ENCODE results near the gene HRH1.
A peak's percentile ranks its signal among the peaks of the same experiment; 100 is the strongest.

Gene HRH1

DNA sequence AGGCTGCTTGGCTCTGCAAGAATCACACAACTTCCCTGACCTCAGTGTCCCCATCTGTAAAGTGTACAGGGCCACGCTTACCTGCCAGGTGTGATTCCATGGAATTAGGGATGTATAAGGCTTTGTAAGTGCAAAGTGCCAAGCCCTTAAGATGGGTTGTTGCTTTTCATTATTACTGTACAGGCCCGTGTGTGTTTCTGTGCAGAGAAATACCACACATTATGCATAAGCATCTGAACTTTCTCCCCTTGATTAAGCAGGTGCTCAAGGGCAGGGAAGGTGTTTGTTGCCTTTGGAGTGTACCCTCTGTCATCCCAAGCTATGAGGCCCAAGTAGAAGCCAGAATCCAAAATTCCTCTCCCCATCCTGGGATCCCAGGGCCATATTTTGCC is 13.6 kb upstream of the HRH1 start:
- no peak overlapping the region for H3K4me3 ChIP-seq (ENCODE audit: low read depth, low read length)
- no peak for DNase-seq (ENCODE audit: low read depth)
- in situ Hi-C loops (cut with HindIII; ENCODE audit: low sequenced_read_pairs) = loop anchor here (5.0 kb wide), 1 partner anchor 72 kb away; no protein-coding TSS in a partner anchor
- TF ChIP-seq, protein P1, sequence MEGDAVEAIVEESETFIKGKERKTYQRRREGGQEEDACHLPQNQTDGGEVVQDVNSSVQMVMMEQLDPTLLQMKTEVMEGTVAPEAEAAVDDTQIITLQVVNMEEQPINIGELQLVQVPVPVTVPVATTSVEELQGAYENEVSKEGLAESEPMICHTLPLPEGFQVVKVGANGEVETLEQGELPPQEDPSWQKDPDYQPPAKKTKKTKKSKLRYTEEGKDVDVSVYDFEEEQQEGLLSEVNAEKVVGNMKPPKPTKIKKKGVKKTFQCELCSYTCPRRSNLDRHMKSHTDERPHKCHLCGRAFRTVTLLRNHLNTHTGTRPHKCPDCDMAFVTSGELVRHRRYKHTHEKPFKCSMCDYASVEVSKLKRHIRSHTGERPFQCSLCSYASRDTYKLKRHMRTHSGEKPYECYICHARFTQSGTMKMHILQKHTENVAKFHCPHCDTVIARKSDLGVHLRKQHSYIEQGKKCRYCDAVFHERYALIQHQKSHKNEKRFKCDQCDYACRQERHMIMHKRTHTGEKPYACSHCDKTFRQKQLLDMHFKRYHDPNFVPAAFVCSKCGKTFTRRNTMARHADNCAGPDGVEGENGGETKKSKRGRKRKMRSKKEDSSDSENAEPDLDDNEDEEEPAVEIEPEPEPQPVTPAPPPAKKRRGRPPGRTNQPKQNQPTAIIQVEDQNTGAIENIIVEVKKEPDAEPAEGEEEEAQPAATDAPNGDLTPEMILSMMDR (IDR thresholded peaks at IDR 0.05; ENCODE audit: low read depth, low read length, missing control alignments) = no peak

DNA sequence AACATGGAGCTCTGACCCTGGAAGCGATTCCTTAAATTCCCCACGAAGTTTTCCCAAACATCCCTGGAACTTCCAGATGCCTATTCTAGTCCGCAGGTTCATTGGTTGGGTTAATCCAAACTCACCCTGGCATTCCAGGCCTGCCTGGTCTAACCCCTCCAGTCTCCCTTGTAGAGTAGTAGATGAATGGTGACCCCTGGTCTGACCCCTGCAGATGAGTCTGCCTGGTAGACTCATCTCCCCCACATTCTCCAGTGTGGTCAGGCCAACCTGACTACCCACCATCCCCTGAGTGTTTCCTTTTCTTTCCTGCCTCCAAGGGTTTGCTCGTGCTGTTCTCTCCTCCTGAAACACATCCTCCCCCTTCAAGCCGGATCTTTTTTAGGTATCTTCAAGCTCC is 10.8 kb upstream of the HRH1 start:
- in situ Hi-C loops (cut with HindIII; ENCODE audit: low sequenced_read_pairs) = loop anchor here (5.0 kb wide), 1 partner anchor 69 kb away; no protein-coding TSS in a partner anchor
- DNase-seq (ENCODE audit: low read depth) = no peak
- TF ChIP-seq, protein P1 (IDR thresholded peaks at IDR 0.05; ENCODE audit: low read depth, low read length, missing control alignments) = no peak
- no peak overlapping the region for H3K4me3 ChIP-seq (ENCODE audit: low read depth, low read length)

DNA sequence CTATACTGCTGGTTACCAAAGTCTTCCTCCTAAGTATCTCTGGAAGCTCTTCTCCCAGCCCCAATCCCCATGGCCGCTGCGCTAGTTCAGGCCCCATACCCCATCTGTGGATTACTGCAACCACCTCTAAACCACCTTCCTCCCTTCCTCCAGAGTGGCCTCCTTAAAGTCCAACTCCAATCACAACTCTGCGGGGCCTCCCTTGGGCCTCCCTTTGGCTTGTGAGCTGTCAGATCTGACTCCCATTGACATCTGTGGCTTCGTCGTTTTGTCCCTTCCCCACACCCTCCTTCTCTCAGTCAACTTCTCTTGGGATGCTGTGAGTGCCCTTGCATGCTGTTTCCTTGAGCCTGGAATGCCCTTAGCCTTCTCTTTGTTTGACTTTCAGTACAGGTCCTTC is 9.3 kb upstream of the HRH1 start:
- H3K4me3 ChIP-seq (ENCODE audit: low read depth, low read length) = no peak overlapping the region
- in situ Hi-C loops (cut with HindIII; ENCODE audit: low sequenced_read_pairs) = loop anchor here (5.0 kb wide), 1 partner anchor 67 kb away; no protein-coding TSS in a partner anchor
- no peak for DNase-seq (ENCODE audit: low read depth)
- TF ChIP-seq, protein P1 (IDR thresholded peaks at IDR 0.05; ENCODE audit: low read depth, low read length, missing control alignments) = no peak

DNA sequence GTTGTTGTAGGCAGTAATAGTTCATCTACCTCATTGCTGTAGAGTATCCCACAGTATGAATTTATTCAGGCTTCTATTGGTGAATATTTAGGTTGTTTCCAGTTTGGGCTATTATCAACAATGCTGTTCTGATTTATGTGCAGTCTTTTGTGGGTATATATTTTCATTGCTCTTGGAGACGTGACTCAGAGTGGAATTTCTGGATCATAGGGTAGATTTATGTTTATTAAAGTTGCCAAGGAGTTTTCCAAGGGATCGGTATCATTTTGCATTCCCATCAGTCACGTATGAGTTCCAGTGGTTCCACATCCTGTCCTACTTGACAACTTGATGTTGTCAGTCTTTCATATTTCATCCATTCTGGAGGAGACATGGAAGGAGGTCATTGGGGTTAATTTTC is 8.4 kb upstream of the HRH1 start:
- H3K4me3 ChIP-seq (ENCODE audit: low read depth, low read length) = no peak overlapping the region
- TF ChIP-seq, protein P1 (IDR thresholded peaks at IDR 0.05; ENCODE audit: low read depth, low read length, missing control alignments) = no peak
- peak; percentile 72 for DNase-seq (ENCODE audit: low read depth)
- in situ Hi-C loops (cut with HindIII; ENCODE audit: low sequenced_read_pairs) = no loop called here

DNA sequence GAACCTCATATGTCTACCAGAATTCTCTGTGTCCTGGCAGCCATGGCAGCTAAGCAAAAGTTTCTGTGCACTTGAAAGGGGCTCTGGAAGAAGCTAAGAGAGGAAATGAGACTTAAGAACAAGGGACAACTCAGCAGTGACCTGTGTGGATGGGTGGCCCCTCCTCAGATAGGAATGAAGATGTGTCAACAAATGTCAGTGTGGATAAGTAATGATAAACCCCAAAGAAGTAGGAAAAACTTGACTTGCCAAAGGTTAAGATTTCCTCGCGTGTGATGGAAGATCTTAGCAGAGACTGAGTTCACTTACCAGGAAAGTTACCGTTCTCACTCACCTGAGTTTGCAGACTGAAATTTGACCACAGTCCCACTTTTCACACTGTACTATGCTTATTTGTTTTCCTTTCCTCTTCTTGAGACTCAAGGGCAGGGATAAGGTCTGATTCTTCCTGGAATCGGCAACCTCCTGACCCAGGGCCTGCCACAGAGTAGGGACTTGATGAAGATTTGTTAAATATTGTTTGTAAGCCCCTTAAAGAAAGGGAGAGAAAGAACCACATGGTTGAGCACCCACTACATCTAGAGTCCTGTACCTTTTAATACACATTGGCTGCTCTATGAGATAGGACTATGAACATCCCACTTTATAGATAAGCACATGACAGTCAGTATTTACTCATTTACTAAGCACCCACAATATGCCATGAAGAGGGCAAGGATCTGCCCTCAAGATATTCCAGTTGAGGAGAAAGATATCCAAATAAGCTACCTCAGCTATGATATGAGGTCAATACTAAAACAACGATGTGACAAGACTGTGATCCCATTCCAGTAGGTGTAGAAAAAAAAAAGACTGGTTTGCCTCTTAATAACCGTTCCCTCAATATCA is 7.3 kb upstream of the HRH1 start:
- in situ Hi-C loops (cut with HindIII; ENCODE audit: low sequenced_read_pairs) = no loop called here
- no peak overlapping the region for H3K4me3 ChIP-seq (ENCODE audit: low read depth, low read length)
- no peak for DNase-seq (ENCODE audit: low read depth)
- TF ChIP-seq, protein P1 (IDR thresholded peaks at IDR 0.05; ENCODE audit: low read depth, low read length, missing control alignments) = no peak

DNA sequence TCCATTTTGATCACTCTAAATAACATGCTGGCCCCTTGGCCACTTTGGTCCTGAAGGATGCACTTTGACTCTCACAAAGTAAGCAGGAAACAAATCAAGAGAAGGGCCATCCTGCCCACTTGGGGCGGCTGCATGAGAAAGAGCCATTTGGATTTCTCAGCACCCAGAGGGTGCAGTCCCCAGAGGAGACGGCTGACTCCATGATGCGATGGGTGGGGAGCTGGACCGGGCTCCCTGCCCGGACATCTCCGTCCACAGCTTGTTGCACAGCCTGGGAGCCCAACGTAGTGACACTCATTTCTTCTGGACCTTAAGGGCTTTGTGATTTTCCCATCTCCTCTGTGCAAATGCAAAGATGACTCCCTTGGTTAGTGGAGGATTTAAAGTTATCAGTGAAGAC is 4.0 kb upstream of the HRH1 start:
- no peak overlapping the region for H3K4me3 ChIP-seq (ENCODE audit: low read depth, low read length)
- in situ Hi-C loops (cut with HindIII; ENCODE audit: low sequenced_read_pairs) = no loop called here
- DNase-seq (ENCODE audit: low read depth) = no peak
- TF ChIP-seq, protein P1 (IDR thresholded peaks at IDR 0.05; ENCODE audit: low read depth, low read length, missing control alignments) = no peak
